ENCODE data around the gene CAMTA1.

The CAMTA1 gene

GRCh38 chr1:7047866-7048265 is 262.6 kb downstream of the CAMTA1 start:
- no peak for DNase-seq

GRCh38 chr1:7048395-7048794 is 263.1 kb downstream of the CAMTA1 start:
- no peak for DNase-seq

- no peak for DNase-seq
Measured at GRCh38 chr1:7049913-7050625, 264.8 kb downstream of the CAMTA1 start.

GRCh38 chr1:7050751-7051665 is 265.8 kb downstream of the CAMTA1 start:
- DNase-seq: no peak

- DNase-seq: no peak
Measured at GRCh38 chr1:7052701-7053100, 267.4 kb downstream of the CAMTA1 start.

- no peak for DNase-seq
Measured at GRCh38 chr1:7060745-7061144, 275.5 kb downstream of the CAMTA1 start.

- DNase-seq: no peak
Measured at GRCh38 chr1:7062346-7063061, 277.2 kb downstream of the CAMTA1 start.

- no peak for DNase-seq
Measured at GRCh38 chr1:7063981-7064380, 278.7 kb downstream of the CAMTA1 start.

GRCh38 chr1:7068552-7068951 is 283.3 kb downstream of the CAMTA1 start:
- no peak for DNase-seq

- DNase-seq: no peak
Measured at GRCh38 chr1:7069931-7070330, 284.7 kb downstream of the CAMTA1 start.

- peak in 1 of 2 donors; percentile 11 for DNase-seq
Measured at GRCh38 chr1:7070389-7071029, 285.3 kb downstream of the CAMTA1 start.

- no peak for DNase-seq
Measured at GRCh38 chr1:7076117-7076516, 290.9 kb downstream of the CAMTA1 start.

GRCh38 chr1:7076572-7076971 is 291.3 kb downstream of the CAMTA1 start:
- DNase-seq: no peak

- DNase-seq: no peak
Measured at GRCh38 chr1:7077136-7077535, 291.9 kb downstream of the CAMTA1 start.

GRCh38 chr1:7077970-7078369 is 292.7 kb downstream of the CAMTA1 start:
- DNase-seq: no peak

GRCh38 chr1:7079637-7080036 is 294.4 kb downstream of the CAMTA1 start:
- DNase-seq: no peak

GRCh38 chr1:7084232-7084894 is 299.1 kb downstream of the CAMTA1 start:
- DNase-seq: no peak

- DNase-seq: no peak
Measured at GRCh38 chr1:7085521-7085920, 300.3 kb downstream of the CAMTA1 start.

GRCh38 chr1:7086106-7086505 is 300.9 kb downstream of the CAMTA1 start:
- no peak for DNase-seq

GRCh38 chr1:7087888-7088287 is 302.6 kb downstream of the CAMTA1 start:
- no peak for DNase-seq

- DNase-seq: no peak
Measured at GRCh38 chr1:7089497-7089896, 304.2 kb downstream of the CAMTA1 start.

GRCh38 chr1:7093297-7093696 is 308.0 kb downstream of the CAMTA1 start:
- no peak for DNase-seq

Data from bone marrow (tissue), 2 donors.